Fibroblast of mammary gland (primary cell): Measurements from ENCODE around the gene DSCAM.

Source experiments
- DNase-seq: peaks from one replicate; pipeline ENCODE4 v3.0.0-alpha.2; 2010; ENCODE audit warnings: low read depth
- H3K4me3 ChIP-seq: 2 replicates; pipeline ENCODE4 v1.5.1; 2011; ENCODE audit warnings: low read depth, mild to moderate bottlenecking, low read length, moderate library complexity; ENCODE audit not compliant: control insufficient read depth
- CTCF ChIP-seq: conservative IDR thresholded peaks from 2 replicates; pipeline ENCODE4 v1.5.1; 2011; ENCODE audit warnings: low read depth, low read length, inconsistent platforms; ENCODE audit not compliant: control insufficient read depth, insufficient read depth

Gene DSCAM

GRCh38 chr21:40505681-40506080 lies 341.3 kb downstream of the DSCAM start:
- no peak for DNase-seq
- H3K4me3 ChIP-seq: no peak overlapping the region
- TF ChIP-seq CTCF: no peak

- no peak overlapping the region for H3K4me3 ChIP-seq
- DNase-seq: no peak
- no peak for TF ChIP-seq CTCF
Observed at GRCh38 chr21:40505244-40505643, 341.7 kb downstream of the DSCAM start.

- no peak for DNase-seq
- no peak overlapping the region for H3K4me3 ChIP-seq
- no peak for TF ChIP-seq CTCF
Observed at GRCh38 chr21:40504825-40505224, 342.1 kb downstream of the DSCAM start.

- TF ChIP-seq CTCF: no peak
Observed at GRCh38 chr21:40496116-40496515, 350.8 kb downstream of the DSCAM start.

GRCh38 chr21:40490408-40490807 lies 356.6 kb downstream of the DSCAM start:
- no peak overlapping the region for H3K4me3 ChIP-seq
- DNase-seq: no peak
- TF ChIP-seq CTCF: no peak

More at GRCh38 chr21:40496116-40496515, 350.8 kb downstream of the DSCAM start:
- DNase-seq: no peak
- no peak overlapping the region for H3K4me3 ChIP-seq

GRCh38 chr21:40489001-40489400 lies 358.0 kb downstream of the DSCAM start:
- no peak for DNase-seq
- TF ChIP-seq CTCF: no peak
- no peak overlapping the region for H3K4me3 ChIP-seq

- DNase-seq: no peak
Observed at GRCh38 chr21:40481764-40482163, 365.2 kb downstream of the DSCAM start.

More at GRCh38 chr21:40481764-40482163, 365.2 kb downstream of the DSCAM start:
- H3K4me3 ChIP-seq: no peak overlapping the region
- TF ChIP-seq CTCF: no peak
